22Rv1 (cell line): ENCODE results near the gene IARS2.
A peak's percentile ranks its signal among the peaks of the same experiment; 100 is the strongest.

Source experiments
- H3K27ac ChIP-seq: fragments of 450-650 bp; 2 replicates; pipeline ENCODE4 v1.5.1; 2017
- ZFX ChIP-seq: fragments of 450-650 bp; IDR thresholded peaks from 2 replicates; pipeline ENCODE4 v1.6.1; 2017; ENCODE audit warnings: antibody characterized with exemption, borderline replicate concordance
- TF ChIP-seq, protein P1 (sequence below): fragments of 450-650 bp; IDR thresholded peaks from 2 replicates; pipeline ENCODE4 v1.5.1; 2017; ENCODE audit warnings: mild to moderate bottlenecking

IARS2 gene

DNA sequence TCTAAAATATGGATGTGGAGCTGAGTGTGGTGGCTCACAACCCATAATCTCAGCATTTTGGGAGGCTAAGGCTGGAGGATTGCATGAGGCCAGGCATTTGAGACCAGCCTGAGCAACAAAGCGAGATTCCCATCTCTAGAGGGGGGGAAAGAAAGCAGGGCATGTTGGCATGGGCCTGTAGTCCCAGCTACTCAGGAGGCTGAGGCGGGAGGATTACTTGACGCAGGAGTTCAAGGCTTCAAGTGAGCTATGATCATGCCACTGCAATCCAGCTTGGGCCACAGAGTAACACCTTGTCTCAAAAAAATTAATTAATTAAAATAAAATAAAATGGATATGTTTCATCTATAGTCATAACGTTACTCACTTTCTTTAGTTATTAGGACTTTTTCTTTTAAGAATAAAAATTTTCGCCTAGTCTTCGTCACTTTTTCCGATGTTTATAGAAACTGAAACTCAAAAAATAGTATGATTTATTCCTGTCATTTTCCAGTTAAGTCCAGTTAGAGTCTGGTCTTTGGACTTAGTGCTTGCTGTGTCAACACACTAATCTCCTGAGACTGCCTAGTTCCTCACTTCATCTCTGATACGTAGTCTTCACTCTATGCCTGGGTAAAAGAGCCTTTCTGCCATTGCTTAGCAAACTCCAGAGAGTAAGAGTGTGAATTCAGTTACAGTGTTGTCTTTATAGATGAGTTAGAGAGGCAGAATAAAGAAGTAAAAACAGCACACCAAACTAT, 28.0 kb downstream of the IARS2 start:
- TF ChIP-seq, protein P1, sequence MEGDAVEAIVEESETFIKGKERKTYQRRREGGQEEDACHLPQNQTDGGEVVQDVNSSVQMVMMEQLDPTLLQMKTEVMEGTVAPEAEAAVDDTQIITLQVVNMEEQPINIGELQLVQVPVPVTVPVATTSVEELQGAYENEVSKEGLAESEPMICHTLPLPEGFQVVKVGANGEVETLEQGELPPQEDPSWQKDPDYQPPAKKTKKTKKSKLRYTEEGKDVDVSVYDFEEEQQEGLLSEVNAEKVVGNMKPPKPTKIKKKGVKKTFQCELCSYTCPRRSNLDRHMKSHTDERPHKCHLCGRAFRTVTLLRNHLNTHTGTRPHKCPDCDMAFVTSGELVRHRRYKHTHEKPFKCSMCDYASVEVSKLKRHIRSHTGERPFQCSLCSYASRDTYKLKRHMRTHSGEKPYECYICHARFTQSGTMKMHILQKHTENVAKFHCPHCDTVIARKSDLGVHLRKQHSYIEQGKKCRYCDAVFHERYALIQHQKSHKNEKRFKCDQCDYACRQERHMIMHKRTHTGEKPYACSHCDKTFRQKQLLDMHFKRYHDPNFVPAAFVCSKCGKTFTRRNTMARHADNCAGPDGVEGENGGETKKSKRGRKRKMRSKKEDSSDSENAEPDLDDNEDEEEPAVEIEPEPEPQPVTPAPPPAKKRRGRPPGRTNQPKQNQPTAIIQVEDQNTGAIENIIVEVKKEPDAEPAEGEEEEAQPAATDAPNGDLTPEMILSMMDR = no peak
- TF ChIP-seq ZFX = no peak
- no peak overlapping the region for H3K27ac ChIP-seq

DNA sequence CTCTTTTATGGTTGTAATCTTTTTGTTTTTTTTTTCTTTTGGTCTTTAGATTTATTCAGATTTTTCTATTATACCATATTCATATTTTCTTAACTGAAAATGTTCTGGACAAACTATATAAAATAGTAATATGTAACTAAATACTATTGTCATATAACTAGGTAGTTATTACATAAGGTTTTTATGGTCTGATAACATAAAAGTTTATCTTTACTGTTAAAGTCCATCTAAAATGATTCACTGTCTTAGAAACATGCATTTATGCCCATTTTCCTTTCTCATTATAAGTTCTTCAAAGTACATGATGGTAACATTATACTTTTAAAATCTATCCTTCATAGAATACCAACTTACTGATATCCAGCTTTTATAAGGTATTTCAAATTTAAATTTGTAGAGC, 29.1 kb downstream of the IARS2 start:
- no peak overlapping the region for H3K27ac ChIP-seq
- no peak for TF ChIP-seq ZFX
- TF ChIP-seq, protein P1 = no peak

DNA sequence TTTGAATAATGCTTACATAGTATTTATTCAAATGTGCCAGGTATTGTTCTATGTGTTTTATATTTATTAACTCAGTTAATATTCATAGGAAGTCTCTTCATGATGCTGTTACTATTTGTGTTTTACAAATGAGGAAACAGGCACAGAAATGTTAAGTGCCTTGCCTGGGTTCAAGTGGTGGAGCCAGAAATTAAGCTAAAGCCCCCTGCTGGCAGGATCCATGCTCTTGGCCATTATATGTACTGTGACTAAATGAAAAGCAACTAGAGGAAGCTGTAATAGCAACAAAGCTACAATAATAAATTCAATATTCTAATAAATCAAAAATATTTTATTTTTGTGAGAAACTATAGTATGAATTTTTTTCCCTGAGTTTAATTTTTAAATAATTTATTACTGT, 30.0 kb downstream of the IARS2 start:
- no peak overlapping the region for H3K27ac ChIP-seq
- TF ChIP-seq, protein P1 = peak; percentile 74
- TF ChIP-seq ZFX = no peak

DNA sequence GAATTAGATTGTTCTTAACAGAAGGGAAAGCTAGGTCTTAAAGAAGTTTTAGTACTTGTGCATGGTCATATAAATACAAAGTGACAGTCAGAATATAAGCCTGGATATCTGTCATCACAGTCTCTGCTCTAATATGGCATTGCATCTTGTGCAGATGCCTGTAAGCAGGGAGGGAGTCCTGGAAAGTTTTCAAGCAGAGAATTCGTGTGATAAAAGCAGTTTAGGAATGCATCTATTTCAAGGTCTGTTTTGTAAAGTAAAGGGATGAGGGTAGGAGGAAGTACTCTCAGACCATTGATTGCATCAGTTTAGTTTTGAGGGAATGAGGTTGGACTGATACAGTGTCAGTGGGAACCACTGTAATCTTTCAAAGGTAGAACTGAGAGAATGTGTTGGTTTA, 30.6 kb downstream of the IARS2 start:
- TF ChIP-seq, protein P1 = no peak
- no peak for TF ChIP-seq ZFX

DNA sequence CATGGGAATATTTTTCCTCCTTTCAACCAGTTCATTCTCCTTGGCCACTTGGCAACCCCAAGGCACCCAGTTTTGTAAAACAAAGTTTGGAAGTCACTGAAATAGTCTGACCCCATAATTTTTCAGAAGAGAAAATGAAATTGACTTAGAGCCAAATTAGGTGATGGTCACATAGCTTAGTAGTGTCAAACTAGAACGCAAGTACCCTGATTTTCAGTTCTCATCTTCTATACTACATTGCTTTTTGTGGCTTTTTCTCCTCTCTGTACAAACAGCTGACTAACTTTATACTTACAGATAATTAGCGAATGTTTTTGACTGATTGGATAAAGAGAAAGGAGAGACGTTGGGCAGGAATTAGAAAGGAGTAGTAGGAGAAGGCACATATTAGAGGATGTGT, 33.1 kb downstream of the IARS2 start:
- TF ChIP-seq, protein P1 = no peak
- TF ChIP-seq ZFX = no peak

More for the DNA sequence above, 30.6 kb downstream of the IARS2 start:
- H3K27ac ChIP-seq = no peak overlapping the region

DNA sequence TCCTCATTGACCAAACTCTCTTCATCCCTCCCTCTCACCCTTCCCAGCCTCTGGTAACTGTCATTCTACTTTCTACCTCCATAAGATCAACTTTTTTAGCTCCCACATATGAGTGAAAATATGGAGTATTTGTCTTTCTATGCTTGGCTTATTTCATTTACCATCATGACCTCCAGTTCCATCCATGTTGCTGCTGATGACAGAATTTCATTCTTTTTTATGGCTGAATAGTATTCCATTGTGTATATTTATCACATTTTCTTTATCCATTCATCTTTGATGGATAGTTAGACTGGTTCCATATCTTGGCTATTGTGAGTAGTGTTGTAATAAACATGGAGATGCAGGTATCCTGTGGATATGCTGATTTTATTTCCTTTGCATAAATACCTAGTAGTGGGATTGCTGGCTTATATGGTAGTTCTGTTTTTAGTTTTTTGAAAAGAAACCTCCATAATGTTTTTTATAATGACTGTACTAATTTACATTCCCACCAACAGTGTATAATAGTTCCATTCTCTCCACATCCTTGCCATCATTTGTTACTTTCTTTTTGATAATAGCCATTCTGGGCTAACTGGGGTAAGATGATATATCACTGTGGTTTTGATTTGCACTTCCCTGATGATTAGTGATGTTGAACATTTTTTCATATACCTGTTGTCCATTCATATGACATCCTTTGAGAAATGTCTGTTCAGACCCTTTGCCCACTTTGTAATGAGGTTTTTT, 35.7 kb downstream of the IARS2 start:
- TF ChIP-seq ZFX = no peak
- TF ChIP-seq, protein P1 = no peak
- H3K27ac ChIP-seq = no peak overlapping the region

More for the DNA sequence above, 33.1 kb downstream of the IARS2 start:
- H3K27ac ChIP-seq = no peak overlapping the region

DNA sequence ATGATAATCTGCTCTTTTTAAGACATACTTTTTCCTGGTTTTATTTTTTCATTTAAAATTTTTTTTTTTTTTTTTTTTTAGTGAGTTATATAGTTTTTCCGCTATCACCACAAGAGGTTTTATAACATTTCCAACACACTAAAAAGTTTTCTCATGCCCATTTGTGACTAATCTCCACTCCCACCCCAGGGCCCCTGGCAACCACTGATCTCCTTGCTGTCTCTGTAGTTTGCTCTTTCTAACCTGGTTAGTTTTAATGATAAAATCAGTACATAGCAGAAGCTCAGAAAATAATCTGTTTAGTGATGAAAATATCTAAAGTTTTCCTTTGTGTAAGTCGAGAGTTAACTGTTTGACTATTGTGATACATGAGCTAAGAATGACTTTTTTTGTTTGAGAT, 41.8 kb downstream of the IARS2 start:
- no peak for TF ChIP-seq ZFX
- TF ChIP-seq, protein P1 = no peak
- no peak overlapping the region for H3K27ac ChIP-seq
